Suprapubic skin (tissue), 4 donors: Measurements from ENCODE around the gene RBPMS2. TPM values are rescaled to one million over a fixed set of nuclear protein-coding genes. Genes with fewer than 3 reads are reported as not detected.

Experiments
- DNase-seq, 2 donors: peaks; one replicate each; pipeline ENCODE4 v3.0.0-alpha.2; 2019; ENCODE audit warnings: low spot score in 2 of 2
- H3K27ac ChIP-seq: fragments of 200-600 bp; sonication (generic); one replicate; pipeline ENCODE4 v1.5.1; 2019
- H3K27me3 ChIP-seq: fragments of 200-600 bp; sonication (generic); one replicate; pipeline ENCODE4 v1.5.1; 2019
- H3K36me3 ChIP-seq: fragments of 200-600 bp; sonication (generic); one replicate; pipeline ENCODE4 v1.5.1; 2019
- H3K4me1 ChIP-seq: fragments of 200-600 bp; sonication (generic); one replicate; pipeline ENCODE4 v1.5.1; 2019
- H3K4me3 ChIP-seq: fragments of 200-600 bp; sonication (generic); one replicate; pipeline ENCODE4 v1.5.1; 2019; ENCODE audit warnings: mild to moderate bottlenecking
- H3K9me3 ChIP-seq: fragments of 200-600 bp; sonication (generic); one replicate; pipeline ENCODE4 v1.5.1; 2019
- CTCF ChIP-seq, 2 donors: fragments of 200-600 bp in 1 of 2; fragments of 450-650 bp in 1 of 2; sonication (generic) in 1 of 2; IDR thresholded peaks; one replicate each; pipeline ENCODE4 v1.5.1; 2016 to 2019; ENCODE audit warnings: antibody characterized with exemption in 2 of 2, mild to moderate bottlenecking in 1 of 2, moderate library complexity in 1 of 2
- EP300 ChIP-seq: sonication (generic); formaldehyde crosslinking; IDR thresholded peaks from one replicate; pipeline ENCODE4 v1.6.1; 2017; ENCODE audit warnings: antibody characterized with exemption
- POLR2A ChIP-seq, 2 donors: fragments of 450-650 bp; IDR thresholded peaks; one replicate each; pipeline ENCODE4 v1.6.1; 2017; ENCODE audit warnings: antibody characterized with exemption in 2 of 2, mild to moderate bottlenecking in 2 of 2, moderate library complexity in 2 of 2
- POLR2AphosphoS5 ChIP-seq, 3 donors: sonication (generic); formaldehyde crosslinking; IDR thresholded peaks; one replicate each; pipeline ENCODE4 v1.6.1; 2017; ENCODE audit warnings: antibody characterized with exemption in 3 of 3
- WGBS: methylation state at CpG from one replicate; pipeline ENCODE4 v1.1.5; 2018; 5-methylcytosine and 5-hydroxymethylcytosine counted together
- total RNA-seq, 4 donors: library from RNA; depleted of rRNA; stranded (reverse); fragments of >200 nt; gene quantifications; one replicate each; pipeline ENCODE4 v1.1.0, GENCODE V29; 2016

The RBPMS2 gene
- total RNA-seq, 4 donors from 2014 or later = 0.68 to 1.1 (median 0.79) TPM

GRCh38 chr15:64690578-64691296 is 84.7 kb downstream of the RBPMS2 start:
- no peaks in the 10 kb centered on the region for H3K27me3 ChIP-seq
- H3K9me3 ChIP-seq = no peaks in the 10 kb centered on the region
- TF ChIP-seq CTCF (IDR thresholded peaks at IDR 0.05) = no peak
- TF ChIP-seq POLR2AphosphoS5 (IDR thresholded peaks at IDR 0.05) = no peak
- no peak for TF ChIP-seq POLR2A (IDR thresholded peaks at IDR 0.05)
- TF ChIP-seq EP300 = no peak
- DNase-seq = no peak
- peaks cover 50% of the 10 kb centered on the region for H3K36me3 ChIP-seq
- no peak overlapping the region for H3K4me3 ChIP-seq
- WGBS = 65% methylated on average over 6 of the region's 6 CpGs
- peaks cover 64% of the 10 kb centered on the region for H3K4me1 ChIP-seq
- no peak overlapping the region for H3K27ac ChIP-seq

GRCh38 chr15:64690008-64690407 is 85.4 kb downstream of the RBPMS2 start:
- Histone ChIP-seq H3K36me3 (peaks cover 57% of the 10 kb centered on the region), H3K27me3 (no peaks in the 10 kb centered on the region), H3K9me3 (no peaks in the 10 kb centered on the region), H3K27ac (no peak overlapping the region), H3K4me3 (no peak overlapping the region), H3K4me1 (peaks cover 57% of the 10 kb centered on the region)
- TF ChIP-seq CTCF (IDR thresholded peaks at IDR 0.05) (no peak), POLR2A (IDR thresholded peaks at IDR 0.05) (no peak)
- WGBS = 42% methylated on average over 3 of the region's 3 CpGs
- no peak for DNase-seq

Other genes with a start within 250 kb of the RBPMS2 start
- 1 to 10 TPM in 3 of 4 donors, under 1 TPM in 1; 0.42 to 5.9 (median 1.5) TPM for gene PIF1, start 50.1 kb upstream of the RBPMS2 start, total RNA-seq
- 10 to 100 TPM in 1 of 4 donors, 1 to 10 TPM in 3; 6.7 to 13.8 (median 8.0) TPM for gene PLEKHO2, start 66.3 kb upstream of the RBPMS2 start, total RNA-seq
- 1 to 10 TPM; 2.1 to 3.6 (median 2.8) TPM for gene ANKDD1A, start 136.3 kb upstream of the RBPMS2 start, total RNA-seq
- gene SPG21, start 214.3 kb upstream of the RBPMS2 start, total RNA-seq = 10 to 100 TPM; 57.0 to 84.3 (median 73.5) TPM